K562 (cell line): Measurements from ENCODE around the gene KCTD12. TPM values are rescaled to one million over a fixed set of nuclear protein-coding genes. Genes with fewer than 3 reads are reported as not detected.

Experiments
- ATAC-seq: fragments of 200-7000 bp; cut with Tn5 transposase; 3 replicates; pipeline ENCODE4 v1.9.1; 2020; ENCODE audit warnings: moderate library complexity
- BruUV-seq: library from RNA; stranded (reverse); fragments of 400-500 nt; replicated peaks from 2 replicates; lab custom pipeline; 2021; lab: Mats Ljungman, UMichigan
- CTCF ChIA-PET: fragments of 300-600 bp; formaldehyde crosslinking; extraction: SDS; loops from one replicate; lab custom pipeline; 2021; ENCODE audit warnings: low intra/inter-chr PET ratio; lab: Yijun Ruan, JAX
- POLR2A ChIA-PET: fragments of 300-600, 350-650 bp; sonication (Branson Sonifier 250); formaldehyde crosslinking; extraction: SDS; loops from one replicate; lab custom pipeline; 2021; ENCODE audit warnings: antibody characterized with exemption, inconsistent platforms; lab: Yijun Ruan, JAX
- DNase-seq, 4 experiments: peaks; one replicate each; pipeline versions ENCODE4 v3.0.0 to v3.0.0-alpha.2; 2011 to 2018; ENCODE audit warnings: low spot score in 3 of 4, mixed read lengths in 3 of 4; ENCODE audit errors: extremely low read depth in 1 of 4
- FAIRE-seq: peaks from 2 replicates; lab custom pipeline; 2011; peaks lifted over from hg19 to GRCh38; lab: Jason Lieb, UNC
- H2AFZ ChIP-seq: 2 replicates; pipeline ENCODE4 v1.6.0; 2011; ENCODE audit warnings: low read depth, low read length, control low read depth, inconsistent platforms
- H3K27ac ChIP-seq: fragments of 200-600 bp; 3 replicates; pipeline ENCODE4 v1.8.0; 2011; ENCODE audit warnings: low read depth, mild to moderate bottlenecking, control low read depth, inconsistent platforms, low read length, moderate library complexity, mixed read lengths; ENCODE audit errors: extremely low read depth
- H3K27me3 ChIP-seq, 2 experiments: fragments of 300-600 bp in 1 of 2; 2 replicates in 1 of 2; 3 replicates in 1 of 2; pipeline versions ENCODE4 v1.6.0 to v1.8.0; 2011; ENCODE audit warnings: inconsistent platforms in 2 of 2, low read length in 2 of 2, mild to moderate bottlenecking in 1 of 2, mixed read lengths in 1 of 2, moderate library complexity in 1 of 2; ENCODE audit not compliant: control insufficient read depth in 2 of 2, insufficient read depth in 2 of 2
- H3K36me3 ChIP-seq: fragments of 300-600 bp; 3 replicates; pipeline ENCODE4 v1.8.0; 2011; ENCODE audit warnings: mild to moderate bottlenecking, low read length, inconsistent platforms; ENCODE audit not compliant: control insufficient read depth, insufficient read depth
- H3K4me1 ChIP-seq, 2 experiments: fragments of 200-600 bp in 1 of 2; replicated peaks in 1 of 2; 2 replicates in 1 of 2; 3 replicates in 1 of 2; pipeline versions ENCODE4 v1.5.1 to v1.8.0; 2011; ENCODE audit warnings: inconsistent platforms in 2 of 2, low read length in 2 of 2, mild to moderate bottlenecking in 1 of 2, mixed read lengths in 1 of 2, moderate library complexity in 1 of 2; ENCODE audit not compliant: control insufficient read depth in 2 of 2, insufficient read depth in 2 of 2
- H3K4me2 ChIP-seq: 2 replicates; pipeline ENCODE4 v1.6.1; 2011; ENCODE audit warnings: low read length, control low read depth, inconsistent platforms, mixed read lengths; ENCODE audit not compliant: insufficient read depth
- H3K4me3 ChIP-seq: fragments of 200-600 bp; sonication (generic), shearing (Covaris generic); 2 replicates; pipeline ENCODE4 v1.5.1; 2016; ENCODE audit warnings: control low read depth, inconsistent platforms
- H3K79me2 ChIP-seq: fragments of 200-600 bp; 3 replicates; pipeline ENCODE4 v1.8.0; 2011; ENCODE audit warnings: low read length, inconsistent platforms; ENCODE audit not compliant: control insufficient read depth, insufficient read depth
- H3K9ac ChIP-seq, 2 experiments: 2 replicates each; pipeline versions ENCODE4 v1.6.0 to v1.6.1; 2011; ENCODE audit warnings: low read depth in 2 of 2, low read length in 2 of 2, control low read depth in 1 of 2, inconsistent platforms in 1 of 2, mild to moderate bottlenecking in 1 of 2, mixed read lengths in 1 of 2; ENCODE audit not compliant: insufficient read depth in 1 of 2
- H3K9me1 ChIP-seq: one replicate; pipeline ENCODE4 v1.6.0; 2011; ENCODE audit warnings: inconsistent platforms, mild to moderate bottlenecking, low read length, moderate library complexity; ENCODE audit not compliant: control insufficient read depth, insufficient read depth
- H3K9me3 ChIP-seq: replicated peaks from 2 replicates; pipeline ENCODE4 v1.5.1; 2011; ENCODE audit warnings: low read depth, low read length, inconsistent platforms; ENCODE audit not compliant: control insufficient read depth, insufficient read depth
- H4K20me1 ChIP-seq: replicated peaks from 2 replicates; pipeline ENCODE4 v1.6.1; 2011; ENCODE audit warnings: low read length, inconsistent platforms, mixed read lengths; ENCODE audit not compliant: control insufficient read depth, insufficient read depth
- CBX2 ChIP-seq: fragments of 200-600 bp; sonication (generic); IDR thresholded peaks from one replicate; pipeline ENCODE4 v1.6.1; 2012; ENCODE audit warnings: mild to moderate bottlenecking, low read length, inconsistent platforms; ENCODE audit not compliant: insufficient read depth, poor library complexity, severe bottlenecking
- ELF2 ChIP-seq: fragments of 250-450 bp; sonication (Bioruptor Pico); IDR thresholded peaks from 2 replicates; pipeline ENCODE4 v1.5.0; 2021; ENCODE audit warnings: mild to moderate bottlenecking
- ELF4 ChIP-seq: fragments of 450-650 bp; formaldehyde crosslinking; IDR thresholded peaks from 2 replicates; pipeline ENCODE4 v1.4.0; 2022; ENCODE audit warnings: missing genetic modification characterization
- FOXJ3 ChIP-seq: sonication (generic); formaldehyde crosslinking; IDR thresholded peaks from 2 replicates; pipeline ENCODE4 v1.4.0; 2020; ENCODE audit warnings: mild to moderate bottlenecking, missing genetic modification reagents
- JUND ChIP-seq, 2 experiments: IDR thresholded peaks; 2 replicates in 1 of 2; 3 replicates in 1 of 2; pipeline ENCODE4 v1.6.1; 2011; ENCODE audit warnings: borderline replicate concordance in 2 of 2, low read depth in 2 of 2, low read length in 2 of 2, improper control_type of control experiment in 1 of 2, missing biosample characterization in 1 of 2, missing genetic modification characterization in 1 of 2, missing genetic modification reagents in 1 of 2
- KLF16 ChIP-seq: IDR thresholded peaks from 2 replicates; pipeline ENCODE4 v1.6.1; 2016; ENCODE audit warnings: antibody characterized with exemption
- MCM7 ChIP-seq, 2 experiments: fragments of 450-650 bp; IDR thresholded peaks; 2 replicates each; pipeline ENCODE4 v1.6.1; 2016 to 2018
- NFRKB ChIP-seq: fragments of 450-650 bp; IDR thresholded peaks from 2 replicates; pipeline ENCODE4 v1.6.1; 2016; ENCODE audit warnings: low read depth
- TARDBP ChIP-seq: fragments of 450-650 bp; IDR thresholded peaks from 2 replicates; pipeline ENCODE4 v1.6.1; 2016
- TCF3 ChIP-seq: sonication (generic); formaldehyde crosslinking; IDR thresholded peaks from 2 replicates; pipeline ENCODE4 v1.4.0; 2020; ENCODE audit warnings: mild to moderate bottlenecking, missing genetic modification reagents
- TSC22D4 ChIP-seq: fragments of 450-650 bp; IDR thresholded peaks from 2 replicates; pipeline ENCODE4 v1.6.1; 2016; ENCODE audit warnings: missing genetic modification characterization, missing biosample characterization, control low read depth
- ZNF253 ChIP-seq: fragments of 250-450 bp; sonication (Bioruptor Pico); conservative IDR thresholded peaks from 2 replicates; pipeline ENCODE4 v1.6.1; 2021; ENCODE audit warnings: mild to moderate bottlenecking
- ZNF316 ChIP-seq: fragments of 450-650 bp; IDR thresholded peaks from 2 replicates; pipeline ENCODE4 v1.6.1; 2016
- ZNF384 ChIP-seq: IDR thresholded peaks from 2 replicates; pipeline ENCODE4 v1.6.1; 2012; ENCODE audit warnings: low read depth, low read length, improper control_type of control experiment
- ZNF699 ChIP-seq: fragments of 250-450 bp; sonication (Bioruptor Pico); IDR thresholded peaks from 2 replicates; pipeline ENCODE4 v1.8.0; 2021; ENCODE audit warnings: mild to moderate bottlenecking, moderate library complexity; ENCODE audit not compliant: insufficient replicate concordance
- WGBS: fragments of 100-300 bp; shearing (Covaris generic); methylation state at CpG from one replicate; pipeline ENCODE4 v1.1.6; 2016; ENCODE audit warnings: low coverage, mixed read lengths; ENCODE audit not compliant: insufficient coverage; ENCODE audit errors: missing lambda C conversion rate; 5-methylcytosine and 5-hydroxymethylcytosine counted together
- in situ Hi-C: fragments of 300-500 bp; cut with MboI; formaldehyde crosslinking; loops from 4 replicates; pipeline ENCODE4 v1.15.0; 2018; ENCODE audit warnings: inconsistent platforms, mixed read lengths
- intact Hi-C: fragments of 100-400 bp; cut with micrococcal nuclease; formaldehyde crosslinking; loops from 2 replicates; pipeline ENCODE4 v1.14.2; 2022
- polyA plus RNA-seq, 8 experiments: library from polyadenylated mRNA; depleted of rRNA in 4 of 8; stranded (reverse) in 5 of 8; unstranded in 3 of 8; fragments of >200 nt; fragmentation: Nextera tagmentation in 2 of 8; fragmentation: Illumina TruSeq in 1 of 8; extraction: Ambion mirVana in 2 of 8; extraction: Trizol in 1 of 8; gene quantifications; 2 replicates each; pipeline versions ENCODE4 v1.2.1 to v1.2.3, GENCODE V29; 2011 to 2014; ENCODE audit warnings: inconsistent platforms in 1 of 8, missing spikeins in 1 of 8
- total RNA-seq, 7 experiments: library from RNA; depleted of rRNA in 6 of 7; stranded (reverse); fragments of >200 nt in 6 of 7; fragmentation: Illumina TruSeq in 2 of 7; extraction: Trizol in 2 of 7; gene quantifications; 2 replicates each; pipeline versions ENCODE4 v1.2.1 to v1.2.3, GENCODE V29; 2011 to 2021; ENCODE audit warnings: low replicate concordance in 1 of 7

KCTD12 gene
- total and polyA plus RNA-seq, 9 of the 15 experiments (the other 6 are each of a cell fraction or from before 2014, with no cell fraction given): 0.14 to 0.93 (median 0.32) TPM

DNA sequence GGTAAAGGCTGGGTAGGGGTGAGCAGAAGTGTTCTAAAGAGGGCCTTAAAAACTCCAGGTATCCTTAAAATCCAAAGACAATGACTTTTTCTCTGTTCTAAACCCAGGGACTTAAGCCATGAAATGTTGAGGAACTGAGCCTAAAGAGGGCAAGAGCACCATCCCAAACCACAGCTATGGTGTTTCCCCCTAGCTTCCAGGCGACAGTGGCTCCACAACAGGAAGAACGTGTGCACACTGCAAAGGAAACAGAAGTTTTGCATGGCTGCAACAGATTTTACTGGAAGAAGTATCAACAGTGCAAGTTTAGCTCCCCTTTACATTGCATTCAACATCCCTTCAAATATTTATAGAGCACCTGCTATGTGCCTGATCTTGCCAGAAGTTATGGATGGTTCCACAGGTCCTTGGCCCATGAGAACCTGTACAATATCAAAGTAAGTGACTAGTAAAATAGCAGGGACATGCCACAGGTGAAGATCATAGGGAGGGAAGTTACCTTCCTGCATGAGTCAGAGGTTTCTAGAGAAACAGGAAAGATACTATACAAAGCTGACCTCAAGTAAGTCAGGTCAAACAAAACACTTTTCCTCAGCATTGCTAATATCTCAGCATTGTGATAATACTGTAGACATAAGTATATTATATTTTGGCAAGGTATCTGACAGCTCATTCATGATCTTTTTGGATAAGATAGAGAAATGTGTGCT is 8.4 kb upstream of the KCTD12 start:
- intact Hi-C loops: no loop called here
- no peaks in the 10 kb centered on the region for H3K9me3 ChIP-seq

GRCh38 chr13:76892488-76892887 is 6.3 kb upstream of the KCTD12 start:
- Histone ChIP-seq H3K4me3 (no peak overlapping the region), H3K9ac (no peak overlapping the region)
- WGBS: 0% methylated on average over 1 of the region's 1 CpG

More for the DNA sequence above, 8.4 kb upstream of the KCTD12 start:
- no peak overlapping the region for H3K27ac ChIP-seq
- ChIA-PET CTCF (no interaction called here), POLR2A (no interaction called here)
- no TSS peak for BruUV-seq
- H2AFZ ChIP-seq: no peak overlapping the region
- H3K4me2 ChIP-seq: no peak overlapping the region
- in situ Hi-C loops: no loop called here
- H3K36me3 ChIP-seq: no peaks in the 10 kb centered on the region
- no peak for DNase-seq
- no peak overlapping the region for H3K4me3 ChIP-seq
- H3K79me2 ChIP-seq: no peaks in the 10 kb centered on the region
- H3K9ac ChIP-seq: no peak overlapping the region
- WGBS: 0% methylated on average over 2 of the region's 2 CpGs
- H3K4me1 ChIP-seq: no peaks in the 10 kb centered on the region
- H3K9me1 ChIP-seq: no peaks in the 10 kb centered on the region
- no peak for ATAC-seq
- H3K27me3 ChIP-seq: no peaks in the 10 kb centered on the region
- no peaks in the 10 kb centered on the region for H4K20me1 ChIP-seq
- FAIRE-seq: no peak
- TF ChIP-seq NFRKB (no peak), CBX2 (no peak), ZNF699 (CRISPR knock-in tag) (no peak), TARDBP (no peak), MCM7 (IDR thresholded peaks at IDR 0.05) (no peak), TCF3 (CRISPR knock-in tag) (no peak), TSC22D4 (tag) (no peak), ZNF253 (CRISPR knock-in tag) (no peak), ELF2 (CRISPR knock-in tag) (no peak), FOXJ3 (CRISPR knock-in tag) (no peak), KLF16 (no peak)
- TF ChIP-seq, all 486 proteins: peak for 0

More at GRCh38 chr13:76892488-76892887, 6.3 kb upstream of the KCTD12 start:
- Histone ChIP-seq H3K36me3 (no peaks in the 10 kb centered on the region), H3K9me1 (no peaks in the 10 kb centered on the region), H3K27ac (no peak overlapping the region), H3K27me3 (no peaks in the 10 kb centered on the region), H3K4me2 (no peak overlapping the region), H3K4me1 (no peaks in the 10 kb centered on the region), H3K9me3 (no peaks in the 10 kb centered on the region), H4K20me1 (no peaks in the 10 kb centered on the region), H3K79me2 (no peaks in the 10 kb centered on the region), H2AFZ (no peak overlapping the region)
- in situ Hi-C loops (no loop called here), intact Hi-C loops (no loop called here)
- ChIA-PET CTCF (no interaction called here), POLR2A (no interaction called here)
- DNase-seq (no peak), FAIRE-seq (no peak), ATAC-seq (no peak)
- no TSS peak for BruUV-seq
- TF ChIP-seq JUND (IDR thresholded peaks at IDR 0.05; ENCODE audit: borderline replicate concordance, low read depth, low read length) (no peak), JUND (tag; IDR thresholded peaks at IDR 0.05; ENCODE audit: borderline replicate concordance, low read depth, low read length) (no peak), ELF4 (CRISPR knock-in tag) (no peak), ZNF384 (no peak), ZNF316 (no peak)
- TF ChIP-seq, all 486 proteins: peak for 0
